Activated T-helper 1 cell treated with anti-CD3 and anti-CD28 coated beads, Interleukin-2, amount 50 U/mL, for 16 hours (primary cell): ENCODE measurements around the gene CLEC7A.

ENCODE experiments used
- DNase-seq, 2 donors: peaks; one replicate each; pipeline ENCODE4 v3.0.0-alpha.2; 2020; ENCODE audit warnings: low read depth in 1 of 2, low spot score in 1 of 2

The CLEC7A gene

GRCh38 chr12:10142976-10143589 is 13.1 kb upstream of the CLEC7A start:
- DNase-seq: no peak

DNA sequence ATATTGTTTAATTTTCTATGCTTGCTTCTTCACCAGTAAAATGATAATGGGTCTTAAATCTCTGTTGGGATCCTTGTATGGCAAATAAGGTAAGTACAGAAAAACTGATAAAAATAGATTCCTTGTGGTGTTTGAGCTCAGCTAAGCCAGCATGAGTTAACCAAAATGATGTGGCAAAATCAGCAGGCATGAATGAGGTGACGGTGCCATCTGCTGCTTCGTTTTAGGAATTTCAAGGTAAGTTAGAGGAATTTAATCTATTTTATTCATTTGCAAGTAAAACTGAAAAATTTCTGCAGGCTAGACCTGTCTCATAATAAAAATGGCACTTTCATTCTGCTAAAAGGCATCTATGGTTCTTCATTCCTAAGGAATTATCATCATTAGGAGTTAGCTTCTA is 10.0 kb upstream of the CLEC7A start:
- no peak for DNase-seq

GRCh38 chr12:10136637-10137205 is 6.7 kb upstream of the CLEC7A start:
- DNase-seq: no peak

DNA sequence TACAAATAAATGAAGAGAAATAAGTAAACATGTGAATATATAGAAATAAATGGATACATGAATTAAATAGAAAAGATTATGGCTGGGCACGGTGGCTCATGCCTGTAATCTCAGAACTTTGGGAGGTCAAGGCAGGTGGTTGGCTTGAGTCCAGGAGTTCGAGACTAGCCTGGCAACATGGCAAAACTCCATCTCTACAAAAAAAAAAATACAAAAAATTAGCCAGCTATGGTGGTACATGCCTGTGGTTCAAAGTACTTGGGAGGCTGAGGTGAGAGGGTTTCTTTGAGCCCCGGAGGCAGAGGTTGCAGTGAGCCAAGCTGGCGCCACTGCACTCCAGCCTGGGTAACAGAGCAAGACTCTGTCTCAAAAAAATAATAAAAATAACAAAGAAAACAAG is 5.1 kb upstream of the CLEC7A start:
- no peak for DNase-seq

DNA sequence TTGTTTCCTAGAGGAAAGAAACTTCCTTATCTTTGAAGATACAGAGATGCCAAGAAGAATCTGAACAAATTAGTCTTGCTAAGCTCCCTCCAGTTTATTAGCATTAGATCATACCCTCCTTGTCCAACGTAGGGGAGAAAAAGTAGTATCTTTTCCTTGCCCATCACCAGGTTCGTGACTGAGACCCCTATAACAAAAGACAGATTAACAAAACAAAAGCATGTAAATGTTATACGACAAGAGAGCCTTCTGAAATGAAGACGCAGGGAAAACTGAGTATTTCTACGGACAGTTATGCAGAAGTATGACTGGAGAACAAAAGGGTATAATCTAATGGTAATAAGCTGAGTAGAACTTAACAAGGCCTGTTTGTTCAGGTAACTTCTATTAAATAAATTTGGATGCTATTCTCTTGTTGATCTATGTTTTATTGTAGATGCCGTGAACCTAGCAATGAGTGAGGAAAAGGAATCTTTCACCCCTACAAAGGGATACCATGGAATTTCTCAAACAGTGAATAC is 2.9 kb upstream of the CLEC7A start:
- no peak for DNase-seq

DNA sequence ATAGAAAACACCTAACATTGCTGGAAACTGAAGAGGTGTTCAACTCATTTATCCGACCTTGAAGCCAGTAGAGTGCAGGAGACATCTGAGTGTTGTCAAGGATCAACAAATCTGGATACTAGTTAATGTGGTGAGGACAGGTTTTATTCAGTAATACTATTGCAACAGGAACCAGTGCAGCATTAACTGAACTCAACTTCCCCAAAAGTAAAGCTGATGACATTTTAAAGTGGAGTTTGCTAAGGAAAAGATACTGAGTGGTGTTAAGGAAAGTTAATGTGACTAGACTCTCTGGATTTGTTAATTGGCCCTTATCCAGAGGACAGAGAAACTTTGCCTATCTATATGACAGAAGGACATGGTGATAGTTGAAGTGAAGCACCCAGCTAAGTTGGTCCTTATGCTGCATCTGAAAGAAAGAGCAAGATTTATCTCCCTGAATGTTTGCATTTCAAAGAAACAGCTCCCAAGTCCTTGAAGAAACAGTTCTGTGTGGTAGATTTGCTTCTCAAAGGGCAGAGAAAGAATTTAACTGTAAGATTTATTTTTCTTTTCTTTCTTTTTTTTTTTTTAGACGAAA is 1.2 kb upstream of the CLEC7A start:
- DNase-seq: no peak

DNA sequence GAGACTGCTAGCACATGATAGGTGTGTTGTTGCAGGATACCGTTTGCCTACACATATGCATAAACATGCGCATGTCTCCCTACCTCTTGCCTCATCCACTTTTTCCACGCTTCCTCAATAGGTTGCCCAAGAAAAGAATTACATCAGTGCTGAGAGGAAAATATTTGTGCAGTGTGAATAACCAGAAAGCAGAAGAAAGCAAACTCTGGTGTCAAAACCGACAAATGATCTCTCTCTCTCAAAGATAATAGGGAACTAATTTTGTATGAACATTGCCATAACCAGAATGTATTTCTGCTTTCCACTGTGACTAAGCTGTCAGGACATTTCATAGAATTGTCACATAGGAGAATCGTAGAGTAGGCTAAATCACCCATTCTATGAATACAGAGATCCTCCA is 1.3 kb downstream of the CLEC7A start:
- DNase-seq: no peak

DNA sequence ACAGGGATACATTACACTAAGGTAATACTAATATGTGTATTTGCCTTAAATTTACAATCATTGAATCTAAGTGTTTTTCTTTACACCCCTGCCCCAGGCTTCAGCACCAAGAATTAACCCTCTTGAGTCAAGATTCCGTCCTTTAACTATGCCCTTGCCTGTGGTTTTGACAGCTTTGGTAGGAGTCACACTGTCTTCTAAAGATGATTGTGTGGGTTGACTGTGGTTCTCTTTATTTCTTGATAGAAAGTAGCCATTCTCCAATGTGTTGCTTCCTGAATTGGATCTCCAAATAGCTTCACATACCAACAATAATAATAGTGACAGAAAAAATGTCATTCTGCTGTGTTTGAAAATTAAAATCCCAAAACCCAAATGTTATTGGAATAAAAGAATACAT is 3.6 kb downstream of the CLEC7A start:
- DNase-seq: no peak

- no peak for DNase-seq
These were observed 7.3 kb downstream of the CLEC7A start for GRCh38 chr12:10122689-10123088.

DNA sequence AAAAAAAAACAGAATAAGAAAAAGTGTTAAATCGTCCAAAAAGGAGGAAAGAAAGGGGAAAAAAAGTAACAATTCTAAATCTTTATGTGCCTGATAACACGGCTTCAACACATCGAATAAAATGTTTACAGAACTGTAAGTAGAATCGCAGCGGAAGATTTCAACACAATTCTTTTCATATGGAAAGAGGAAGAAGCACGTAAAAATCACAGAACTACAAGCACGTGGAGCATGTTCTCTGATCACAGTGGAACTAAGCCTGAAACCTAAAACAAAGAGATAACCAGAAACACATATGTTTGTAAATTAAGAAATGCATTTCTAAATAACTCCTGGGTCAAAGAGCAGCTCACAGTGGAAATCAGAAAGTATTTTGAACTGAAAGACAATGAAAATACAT is 8.7 kb downstream of the CLEC7A start:
- no peak for DNase-seq

- DNase-seq: no peak
These were observed 10.9 kb downstream of the CLEC7A start for GRCh38 chr12:10119066-10119465.

- no peak for DNase-seq
These were observed 14.1 kb downstream of the CLEC7A start for GRCh38 chr12:10115890-10116289.

DNA sequence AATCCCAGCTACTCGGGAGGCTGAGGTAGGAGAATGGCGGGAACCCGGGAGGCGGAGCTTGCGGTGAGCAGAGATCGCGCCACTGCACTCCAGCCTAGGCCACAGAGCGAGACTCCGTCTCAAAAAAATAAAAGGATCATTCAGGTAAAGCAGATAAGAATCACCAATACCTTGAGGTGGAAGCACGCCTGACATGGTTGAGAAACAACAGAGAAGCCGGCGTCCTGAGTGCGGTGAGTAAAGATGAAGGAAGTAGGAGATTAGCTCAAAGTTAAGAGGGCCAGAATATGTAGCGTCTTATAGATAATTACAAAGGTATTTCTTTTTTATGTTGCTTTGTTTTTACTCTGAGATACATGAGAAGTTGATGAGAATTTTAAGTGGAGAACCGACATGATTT is 14.7 kb downstream of the CLEC7A start:
- no peak for DNase-seq

GRCh38 chr12:10113920-10114319 is 16.1 kb downstream of the CLEC7A start:
- no peak for DNase-seq

- DNase-seq: no peak
These were observed 16.9 kb downstream of the CLEC7A start for GRCh38 chr12:10113075-10113474.

- no peak for DNase-seq
These were observed 18.5 kb downstream of the CLEC7A start for GRCh38 chr12:10111451-10111850.

DNA sequence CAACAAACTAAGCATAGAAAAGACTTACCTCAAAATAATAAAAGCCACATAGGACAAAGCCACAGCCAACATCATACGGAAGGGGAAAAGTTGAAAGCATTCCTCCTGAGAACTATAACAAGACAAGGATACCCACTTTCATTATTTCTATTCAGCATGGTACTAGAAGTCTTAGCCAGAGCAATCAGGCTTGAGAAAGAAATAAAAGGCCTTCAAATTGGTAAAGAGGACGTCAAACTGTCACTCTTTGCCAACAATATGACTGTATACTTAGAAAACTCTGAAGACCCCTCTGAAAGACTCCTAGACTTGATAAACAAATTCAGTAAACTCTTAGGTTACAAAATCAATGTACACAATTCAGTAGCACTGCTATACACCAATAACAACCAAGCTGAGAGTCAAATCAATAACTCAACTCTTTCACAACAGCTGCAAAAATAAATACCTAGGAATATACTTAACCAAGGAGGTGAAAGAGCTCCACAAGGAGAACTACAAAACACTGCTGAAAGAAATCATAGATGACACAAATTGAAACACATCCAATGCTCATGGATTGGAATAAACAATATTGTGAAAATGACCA is 19.6 kb downstream of the CLEC7A start:
- no peak for DNase-seq

- DNase-seq: no peak
These were observed 27.7 kb downstream of the CLEC7A start for GRCh38 chr12:10102322-10102721.

DNA sequence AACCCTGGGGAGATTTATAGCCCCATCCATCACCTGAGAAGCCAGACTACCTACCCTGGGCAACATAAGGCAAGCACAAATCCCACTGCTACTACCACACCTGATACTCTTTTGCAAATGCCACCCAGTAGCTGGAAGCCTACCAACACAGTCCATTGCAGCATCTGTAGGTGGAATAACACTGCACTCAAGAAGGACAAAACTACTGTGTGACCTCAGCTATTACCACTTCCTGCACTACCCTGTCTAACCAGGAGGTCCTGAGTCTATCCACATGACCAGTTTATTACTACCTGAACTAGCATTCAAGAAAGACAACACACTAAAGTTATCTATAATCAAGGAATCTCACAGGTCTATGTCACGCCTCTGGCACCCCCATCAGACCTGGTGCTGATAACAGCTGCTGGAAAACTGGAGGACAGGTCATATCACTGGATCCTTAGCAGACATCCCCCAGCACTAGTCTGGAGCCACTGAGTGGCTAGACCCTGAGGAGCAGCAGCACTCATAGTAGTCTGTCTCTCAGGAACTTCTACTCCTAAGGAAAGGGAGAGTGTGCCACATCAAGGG is 28.3 kb downstream of the CLEC7A start:
- no peak for DNase-seq

DNA sequence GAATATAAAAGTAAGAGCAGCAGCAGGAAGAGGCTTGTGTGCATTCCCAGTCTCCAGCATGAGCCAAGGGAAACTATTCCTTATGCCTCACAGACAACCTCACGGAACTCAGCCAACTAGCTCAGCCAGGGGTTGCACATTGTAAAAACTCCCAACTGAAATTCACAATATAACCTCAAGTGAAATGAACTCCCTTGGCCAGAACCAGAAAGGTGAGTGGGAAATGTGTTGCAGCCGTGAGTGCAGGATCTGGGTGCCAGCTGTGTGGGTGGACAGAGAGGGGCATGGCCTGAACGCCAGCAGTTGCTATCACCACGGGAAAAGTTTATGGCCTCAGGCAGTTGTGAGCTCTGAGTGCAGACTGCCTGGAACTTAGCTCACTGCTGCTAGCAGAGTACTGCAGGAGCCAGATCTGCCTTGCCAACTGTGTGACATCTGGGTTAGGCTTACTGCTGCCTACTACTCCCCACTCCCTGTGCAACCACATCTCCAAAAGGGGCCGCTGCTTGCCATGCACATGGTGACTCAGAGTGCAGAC is 28.9 kb downstream of the CLEC7A start:
- no peak for DNase-seq

DNA sequence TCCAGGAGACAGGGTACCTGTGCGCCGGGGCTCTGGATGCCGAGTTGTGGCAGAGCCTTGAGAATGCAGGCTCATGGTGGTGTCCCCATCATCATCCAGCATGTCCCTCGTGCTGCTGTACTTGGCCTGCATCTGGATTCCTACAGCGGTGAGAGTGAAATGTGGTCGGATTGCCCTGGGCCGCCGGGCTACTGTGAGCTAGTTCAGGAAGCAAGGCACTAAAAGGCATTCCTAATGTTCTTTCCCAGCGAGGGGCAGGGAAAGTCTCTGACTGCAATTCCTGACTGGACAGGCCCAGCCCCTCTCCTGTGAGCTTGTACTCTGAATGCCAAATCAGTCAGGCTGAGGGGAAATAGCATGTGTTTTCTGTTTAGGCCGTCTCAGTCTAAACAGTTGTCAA is 31.2 kb downstream of the CLEC7A start, which contains the start of gene CLEC1A:
Gene CLEC1A (minus strand): TSS at position 195 of the 400 bp plus-strand sequence. CDS start 63 bp downstream, at position 132.
- no peak for DNase-seq

GRCh38 chr12:10097521-10097920 is 32.5 kb downstream of the CLEC7A start:
- DNase-seq: no peak
